ENCODE measurements around the gene UGDH. TPM values are rescaled to one million over a fixed set of nuclear protein-coding genes. Genes with fewer than 3 reads are reported as not detected.

The UGDH gene
- total and polyA plus RNA-seq, 2 of the 13 experiments (the other 11 are each of a cell fraction or from before 2014, with no cell fraction given), result 99.0 to 384 TPM

GRCh38 chr4:39528061-39528465, 824 bp upstream of the UGDH start (continued):
- TF ChIP-seq MAFF (IDR thresholded peaks at IDR 0.05; ENCODE audit: low read depth, low read length) (no peak), IRX3 (CRISPR knock-in tag; IDR thresholded peaks at IDR 0.05; ENCODE audit: borderline replicate concordance, low read depth) (no peak), IKZF1 (IDR thresholded peaks at IDR 0.05) (no peak), KDM5A (IDR thresholded peaks at IDR 0.05; ENCODE audit: borderline replicate concordance, low read length) (peak; percentile 54; the same call in 1 of the 2 replicates), KLF9 (CRISPR knock-in tag; IDR thresholded peaks at IDR 0.05; ENCODE audit: low read depth) (no peak), ZNF557 (CRISPR knock-in tag; IDR thresholded peaks at IDR 0.05) (no peak; the same call in 1 of the 2 replicates), AGO2 (optimal IDR thresholded peaks at IDR 0.05; ENCODE audit: low read depth, low read length) (peak; percentile 63), MLLT10 (CRISPR knock-in tag; IDR thresholded peaks at IDR 0.05) (no peak), ZNF839 (CRISPR knock-in tag; IDR thresholded peaks at IDR 0.05; ENCODE audit: borderline replicate concordance) (no peak), ZNF800 (CRISPR knock-in tag; IDR thresholded peaks at IDR 0.05) (0 out of 2 replicates have a peak, but pooled peaks have one; percentile 12), ZNF256 (CRISPR knock-in tag; conservative IDR thresholded peaks at IDR 0.05) (0 out of 2 replicates have a peak, but pooled peaks have one; percentile 13), ZNF564 (CRISPR knock-in tag; IDR thresholded peaks at IDR 0.05) (peak; percentile 46; the same call in 1 of the 2 replicates), ZFP36L1 (CRISPR knock-in tag; IDR thresholded peaks at IDR 0.05) (0 out of 2 replicates have a peak, but pooled peaks have one; percentile 19), DR1 (CRISPR knock-in tag; IDR thresholded peaks at IDR 0.05) (no peak), KAT8 (CRISPR knock-in tag; IDR thresholded peaks at IDR 0.05) (no peak), MEIS1 (CRISPR knock-in tag; IDR thresholded peaks at IDR 0.05; ENCODE audit: borderline replicate concordance) (no peak), RXRA (CRISPR knock-in tag; IDR thresholded peaks at IDR 0.05) (peak; percentile 3; the same call in 1 of the 2 replicates)
- TF ChIP-seq, protein P1, sequence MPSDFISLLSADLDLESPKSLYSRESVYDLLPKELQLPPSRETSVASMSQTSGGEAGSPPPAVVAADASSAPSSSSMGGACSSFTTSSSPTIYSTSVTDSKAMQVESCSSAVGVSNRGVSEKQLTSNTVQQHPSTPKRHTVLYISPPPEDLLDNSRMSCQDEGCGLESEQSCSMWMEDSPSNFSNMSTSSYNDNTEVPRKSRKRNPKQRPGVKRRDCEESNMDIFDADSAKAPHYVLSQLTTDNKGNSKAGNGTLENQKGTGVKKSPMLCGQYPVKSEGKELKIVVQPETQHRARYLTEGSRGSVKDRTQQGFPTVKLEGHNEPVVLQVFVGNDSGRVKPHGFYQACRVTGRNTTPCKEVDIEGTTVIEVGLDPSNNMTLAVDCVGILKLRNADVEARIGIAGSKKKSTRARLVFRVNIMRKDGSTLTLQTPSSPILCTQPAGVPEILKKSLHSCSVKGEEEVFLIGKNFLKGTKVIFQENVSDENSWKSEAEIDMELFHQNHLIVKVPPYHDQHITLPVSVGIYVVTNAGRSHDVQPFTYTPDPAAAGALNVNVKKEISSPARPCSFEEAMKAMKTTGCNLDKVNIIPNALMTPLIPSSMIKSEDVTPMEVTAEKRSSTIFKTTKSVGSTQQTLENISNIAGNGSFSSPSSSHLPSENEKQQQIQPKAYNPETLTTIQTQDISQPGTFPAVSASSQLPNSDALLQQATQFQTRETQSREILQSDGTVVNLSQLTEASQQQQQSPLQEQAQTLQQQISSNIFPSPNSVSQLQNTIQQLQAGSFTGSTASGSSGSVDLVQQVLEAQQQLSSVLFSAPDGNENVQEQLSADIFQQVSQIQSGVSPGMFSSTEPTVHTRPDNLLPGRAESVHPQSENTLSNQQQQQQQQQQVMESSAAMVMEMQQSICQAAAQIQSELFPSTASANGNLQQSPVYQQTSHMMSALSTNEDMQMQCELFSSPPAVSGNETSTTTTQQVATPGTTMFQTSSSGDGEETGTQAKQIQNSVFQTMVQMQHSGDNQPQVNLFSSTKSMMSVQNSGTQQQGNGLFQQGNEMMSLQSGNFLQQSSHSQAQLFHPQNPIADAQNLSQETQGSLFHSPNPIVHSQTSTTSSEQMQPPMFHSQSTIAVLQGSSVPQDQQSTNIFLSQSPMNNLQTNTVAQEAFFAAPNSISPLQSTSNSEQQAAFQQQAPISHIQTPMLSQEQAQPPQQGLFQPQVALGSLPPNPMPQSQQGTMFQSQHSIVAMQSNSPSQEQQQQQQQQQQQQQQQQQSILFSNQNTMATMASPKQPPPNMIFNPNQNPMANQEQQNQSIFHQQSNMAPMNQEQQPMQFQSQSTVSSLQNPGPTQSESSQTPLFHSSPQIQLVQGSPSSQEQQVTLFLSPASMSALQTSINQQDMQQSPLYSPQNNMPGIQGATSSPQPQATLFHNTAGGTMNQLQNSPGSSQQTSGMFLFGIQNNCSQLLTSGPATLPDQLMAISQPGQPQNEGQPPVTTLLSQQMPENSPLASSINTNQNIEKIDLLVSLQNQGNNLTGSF (CRISPR knock-in tag; IDR thresholded peaks at IDR 0.05), result no peak
- TF ChIP-seq, protein P2, sequence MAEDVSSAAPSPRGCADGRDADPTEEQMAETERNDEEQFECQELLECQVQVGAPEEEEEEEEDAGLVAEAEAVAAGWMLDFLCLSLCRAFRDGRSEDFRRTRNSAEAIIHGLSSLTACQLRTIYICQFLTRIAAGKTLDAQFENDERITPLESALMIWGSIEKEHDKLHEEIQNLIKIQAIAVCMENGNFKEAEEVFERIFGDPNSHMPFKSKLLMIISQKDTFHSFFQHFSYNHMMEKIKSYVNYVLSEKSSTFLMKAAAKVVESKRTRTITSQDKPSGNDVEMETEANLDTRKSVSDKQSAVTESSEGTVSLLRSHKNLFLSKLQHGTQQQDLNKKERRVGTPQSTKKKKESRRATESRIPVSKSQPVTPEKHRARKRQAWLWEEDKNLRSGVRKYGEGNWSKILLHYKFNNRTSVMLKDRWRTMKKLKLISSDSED (CRISPR knock-in tag; IDR thresholded peaks at IDR 0.05), result 0 out of 2 replicates have a peak, but pooled peaks have one; percentile 76
- TF ChIP-seq, protein P3, sequence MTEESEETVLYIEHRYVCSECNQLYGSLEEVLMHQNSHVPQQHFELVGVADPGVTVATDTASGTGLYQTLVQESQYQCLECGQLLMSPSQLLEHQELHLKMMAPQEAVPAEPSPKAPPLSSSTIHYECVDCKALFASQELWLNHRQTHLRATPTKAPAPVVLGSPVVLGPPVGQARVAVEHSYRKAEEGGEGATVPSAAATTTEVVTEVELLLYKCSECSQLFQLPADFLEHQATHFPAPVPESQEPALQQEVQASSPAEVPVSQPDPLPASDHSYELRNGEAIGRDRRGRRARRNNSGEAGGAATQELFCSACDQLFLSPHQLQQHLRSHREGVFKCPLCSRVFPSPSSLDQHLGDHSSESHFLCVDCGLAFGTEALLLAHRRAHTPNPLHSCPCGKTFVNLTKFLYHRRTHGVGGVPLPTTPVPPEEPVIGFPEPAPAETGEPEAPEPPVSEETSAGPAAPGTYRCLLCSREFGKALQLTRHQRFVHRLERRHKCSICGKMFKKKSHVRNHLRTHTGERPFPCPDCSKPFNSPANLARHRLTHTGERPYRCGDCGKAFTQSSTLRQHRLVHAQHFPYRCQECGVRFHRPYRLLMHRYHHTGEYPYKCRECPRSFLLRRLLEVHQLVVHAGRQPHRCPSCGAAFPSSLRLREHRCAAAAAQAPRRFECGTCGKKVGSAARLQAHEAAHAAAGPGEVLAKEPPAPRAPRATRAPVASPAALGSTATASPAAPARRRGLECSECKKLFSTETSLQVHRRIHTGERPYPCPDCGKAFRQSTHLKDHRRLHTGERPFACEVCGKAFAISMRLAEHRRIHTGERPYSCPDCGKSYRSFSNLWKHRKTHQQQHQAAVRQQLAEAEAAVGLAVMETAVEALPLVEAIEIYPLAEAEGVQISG (CRISPR knock-in tag; IDR thresholded peaks at IDR 0.05), result no peak
